GM19397 (cell line): ENCODE results near the gene DCDC2C.

ENCODE experiments used
- ATAC-seq: cut with Tn5 transposase; IDR thresholded peaks from one replicate; pipeline ENCODE4 v1.9.1; 2021; ENCODE audit warnings: mild to moderate bottlenecking, moderate library complexity; ENCODE audit not compliant: unreplicated experiment

DCDC2C gene

GRCh38 chr2:3672861-3673678 lies 30.3 kb upstream of the DCDC2C start:
- ATAC-seq = no peak

GRCh38 chr2:3674066-3674845 lies 29.1 kb upstream of the DCDC2C start:
- ATAC-seq = no peak

GRCh38 chr2:3675687-3676086 lies 27.7 kb upstream of the DCDC2C start:
- ATAC-seq = no peak

GRCh38 chr2:3677436-3677835 lies 25.9 kb upstream of the DCDC2C start:
- no peak for ATAC-seq

GRCh38 chr2:3678212-3678611 lies 25.2 kb upstream of the DCDC2C start:
- no peak for ATAC-seq

- no peak for ATAC-seq
Observed at GRCh38 chr2:3679180-3679579, 24.2 kb upstream of the DCDC2C start.

GRCh38 chr2:3679616-3680393 lies 23.6 kb upstream of the DCDC2C start:
- no peak for ATAC-seq

GRCh38 chr2:3680548-3681345 lies 22.6 kb upstream of the DCDC2C start:
- no peak for ATAC-seq

- ATAC-seq = no peak
Observed at GRCh38 chr2:3681625-3682024, 21.8 kb upstream of the DCDC2C start.

- ATAC-seq = no peak
Observed at GRCh38 chr2:3682811-3683210, 20.6 kb upstream of the DCDC2C start.

- no peak for ATAC-seq
Observed at GRCh38 chr2:3683748-3684454, 19.5 kb upstream of the DCDC2C start.

GRCh38 chr2:3689998-3690748 lies 13.2 kb upstream of the DCDC2C start:
- ATAC-seq = no peak

- ATAC-seq = no peak
Observed at GRCh38 chr2:3692375-3692774, 11.0 kb upstream of the DCDC2C start.

GRCh38 chr2:3696545-3696944 lies 6.8 kb upstream of the DCDC2C start:
- no peak for ATAC-seq

- ATAC-seq = no peak
Observed at GRCh38 chr2:3701071-3701470, 2.3 kb upstream of the DCDC2C start.

- no peak for ATAC-seq
Observed at GRCh38 chr2:3703757-3704355, 481 bp downstream of the DCDC2C start.

GRCh38 chr2:3704692-3705091 lies 1.3 kb downstream of the DCDC2C start:
- ATAC-seq = no peak

- no peak for ATAC-seq
Observed at GRCh38 chr2:3705782-3706181, 2.4 kb downstream of the DCDC2C start.

GRCh38 chr2:3706892-3707291 lies 3.5 kb downstream of the DCDC2C start:
- no peak for ATAC-seq
